SK-N-SH treated with all-trans-retinoic acid at 6 μM for 48 hours (cell line): ENCODE measurements around the gene HJV.

Experiments
- ATAC-seq: fragments of 200-7000 bp; cut with Tn5 transposase; 3 replicates; pipeline ENCODE4 v1.9.1; 2020; ENCODE audit warnings: mild to moderate bottlenecking, moderate library complexity
- ARNTL ChIP-seq: fragments of 450-650 bp; formaldehyde crosslinking; IDR thresholded peaks from 2 replicates; pipeline ENCODE4 v1.5.0; 2020; ENCODE audit warnings: low read depth, mild to moderate bottlenecking, moderate library complexity, borderline replicate concordance
- BACH2 ChIP-seq: fragments of 250-450 bp; sonication (Bioruptor Pico); IDR thresholded peaks from 2 replicates; pipeline ENCODE4 v1.9.0; 2021; ENCODE audit warnings: mild to moderate bottlenecking, borderline replicate concordance
- CSDC2 ChIP-seq: fragments of 250-450 bp; sonication (Bioruptor Pico); IDR thresholded peaks from 2 replicates; pipeline ENCODE4 v1.5.0; 2020; ENCODE audit warnings: mild to moderate bottlenecking, moderate library complexity
- ESRRG ChIP-seq: fragments of 250-450 bp; sonication (Bioruptor Pico); IDR thresholded peaks from 2 replicates; pipeline ENCODE4 v1.6.1; 2021; ENCODE audit warnings: mild to moderate bottlenecking
- OSR1 ChIP-seq: fragments of 250-450 bp; sonication (Bioruptor Pico); IDR thresholded peaks from 2 replicates; pipeline ENCODE4 v1.8.0; 2022; ENCODE audit warnings: moderate library complexity, mild to moderate bottlenecking, inconsistent platforms
- PPARA ChIP-seq: fragments of 250-450 bp; sonication (Bioruptor Pico); IDR thresholded peaks from 2 replicates; pipeline ENCODE4 v1.5.0; 2020; ENCODE audit warnings: mild to moderate bottlenecking, borderline replicate concordance
- RARB ChIP-seq: fragments of 250-450 bp; sonication (Bioruptor Pico); IDR thresholded peaks from 2 replicates; pipeline ENCODE4 v1.8.0; 2021; ENCODE audit warnings: mild to moderate bottlenecking, moderate library complexity
- SNAI2 ChIP-seq: fragments of 250-450 bp; sonication (Bioruptor Pico); IDR thresholded peaks from 2 replicates; pipeline ENCODE4 v1.5.0; 2020; ENCODE audit warnings: mild to moderate bottlenecking, moderate library complexity
- TOX ChIP-seq: fragments of 250-450 bp; sonication (Bioruptor Pico); IDR thresholded peaks from 2 replicates; pipeline ENCODE4 v1.8.0; 2021; ENCODE audit warnings: mild to moderate bottlenecking, moderate library complexity, borderline replicate concordance
- ZC3H10 ChIP-seq: fragments of 250-450 bp; sonication (Bioruptor Pico); IDR thresholded peaks from 2 replicates; pipeline ENCODE4 v1.5.1; 2021; ENCODE audit warnings: mild to moderate bottlenecking, moderate library complexity
- ZFP3 ChIP-seq: fragments of 250-450 bp; sonication (Bioruptor Pico); IDR thresholded peaks from 2 replicates; pipeline ENCODE4 v1.5.0; 2020; ENCODE audit warnings: mild to moderate bottlenecking, moderate library complexity
- ZFP30 ChIP-seq: fragments of 450-650 bp; formaldehyde crosslinking; IDR thresholded peaks from 2 replicates; pipeline ENCODE4 v1.5.0; 2022; ENCODE audit warnings: mild to moderate bottlenecking, moderate library complexity
- ZNF565 ChIP-seq: fragments of 450-650 bp; formaldehyde crosslinking; conservative IDR thresholded peaks from 2 replicates; pipeline ENCODE4 v1.5.0; 2020; ENCODE audit warnings: low read depth, mild to moderate bottlenecking, moderate library complexity
- ZNF70 ChIP-seq: fragments of 450-650 bp; formaldehyde crosslinking; IDR thresholded peaks from 2 replicates; pipeline ENCODE4 v1.5.0; 2020; ENCODE audit warnings: mild to moderate bottlenecking, moderate library complexity
- ZNF8 ChIP-seq: fragments of 450-650 bp; formaldehyde crosslinking; IDR thresholded peaks from 2 replicates; pipeline ENCODE4 v1.5.0; 2020; ENCODE audit warnings: mild to moderate bottlenecking, moderate library complexity
- TF ChIP-seq, protein P1 (sequence below): fragments of 250-450 bp; sonication (Bioruptor Pico); IDR thresholded peaks from 2 replicates; pipeline ENCODE4 v1.8.0; 2020; ENCODE audit warnings: mild to moderate bottlenecking, moderate library complexity, borderline replicate concordance
- TF ChIP-seq, protein P2 (sequence below): fragments of 250-450 bp; sonication (Bioruptor Pico); IDR thresholded peaks from 2 replicates; pipeline ENCODE4 v1.5.1; 2020; ENCODE audit warnings: low read depth, mild to moderate bottlenecking, moderate library complexity
- TF ChIP-seq, protein P3 (sequence below): fragments of 250-450 bp; sonication (Bioruptor Pico); IDR thresholded peaks from 2 replicates; pipeline ENCODE4 v1.5.1; 2021; ENCODE audit warnings: mild to moderate bottlenecking, moderate library complexity
- TF ChIP-seq, protein P4 (sequence below): fragments of 250-450 bp; sonication (Bioruptor Pico); IDR thresholded peaks from 2 replicates; pipeline ENCODE4 v1.8.0; 2021; ENCODE audit warnings: low read depth, mild to moderate bottlenecking, moderate library complexity, borderline replicate concordance
- TF ChIP-seq, protein P5 (sequence below): fragments of 250-450 bp; sonication (Bioruptor Pico); IDR thresholded peaks from 2 replicates; pipeline ENCODE4 v1.5.0; 2020; ENCODE audit warnings: mild to moderate bottlenecking, moderate library complexity

The HJV gene

DNA sequence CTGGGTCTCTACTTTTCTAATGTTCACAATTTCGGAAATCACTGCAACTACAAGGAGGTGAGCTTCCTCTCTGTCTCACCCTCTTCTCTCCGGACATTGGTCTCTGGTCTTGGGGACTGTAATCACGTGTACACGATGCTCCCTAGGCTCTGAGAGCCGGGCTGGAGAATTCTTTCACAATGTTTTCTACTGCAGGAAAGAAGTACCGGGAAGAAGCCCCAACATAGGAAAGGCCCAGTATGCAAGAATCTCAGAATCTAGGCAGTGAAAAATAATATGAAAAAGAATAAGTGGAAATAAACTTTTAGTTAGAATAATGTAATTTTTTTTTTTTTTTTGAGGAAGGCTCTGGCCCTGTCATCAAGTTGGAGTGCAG lies 13.5 kb upstream of the HJV start:
- ATAC-seq = no peak
- TF ChIP-seq SNAI2 (CRISPR knock-in tag) = no peak
- TF ChIP-seq TOX = no peak
- no peak for TF ChIP-seq BACH2
- no peak for TF ChIP-seq ZFP3 (CRISPR knock-in tag)
- TF ChIP-seq, protein P1, sequence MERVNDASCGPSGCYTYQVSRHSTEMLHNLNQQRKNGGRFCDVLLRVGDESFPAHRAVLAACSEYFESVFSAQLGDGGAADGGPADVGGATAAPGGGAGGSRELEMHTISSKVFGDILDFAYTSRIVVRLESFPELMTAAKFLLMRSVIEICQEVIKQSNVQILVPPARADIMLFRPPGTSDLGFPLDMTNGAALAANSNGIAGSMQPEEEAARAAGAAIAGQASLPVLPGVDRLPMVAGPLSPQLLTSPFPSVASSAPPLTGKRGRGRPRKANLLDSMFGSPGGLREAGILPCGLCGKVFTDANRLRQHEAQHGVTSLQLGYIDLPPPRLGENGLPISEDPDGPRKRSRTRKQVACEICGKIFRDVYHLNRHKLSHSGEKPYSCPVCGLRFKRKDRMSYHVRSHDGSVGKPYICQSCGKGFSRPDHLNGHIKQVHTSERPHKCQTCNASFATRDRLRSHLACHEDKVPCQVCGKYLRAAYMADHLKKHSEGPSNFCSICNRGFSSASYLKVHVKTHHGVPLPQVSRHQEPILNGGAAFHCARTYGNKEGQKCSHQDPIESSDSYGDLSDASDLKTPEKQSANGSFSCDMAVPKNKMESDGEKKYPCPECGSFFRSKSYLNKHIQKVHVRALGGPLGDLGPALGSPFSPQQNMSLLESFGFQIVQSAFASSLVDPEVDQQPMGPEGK (CRISPR knock-in tag) = no peak
- TF ChIP-seq ZNF70 (CRISPR knock-in tag) = no peak
- TF ChIP-seq RARB (CRISPR knock-in tag) = no peak
- TF ChIP-seq ZC3H10 = no peak
- TF ChIP-seq, protein P2, sequence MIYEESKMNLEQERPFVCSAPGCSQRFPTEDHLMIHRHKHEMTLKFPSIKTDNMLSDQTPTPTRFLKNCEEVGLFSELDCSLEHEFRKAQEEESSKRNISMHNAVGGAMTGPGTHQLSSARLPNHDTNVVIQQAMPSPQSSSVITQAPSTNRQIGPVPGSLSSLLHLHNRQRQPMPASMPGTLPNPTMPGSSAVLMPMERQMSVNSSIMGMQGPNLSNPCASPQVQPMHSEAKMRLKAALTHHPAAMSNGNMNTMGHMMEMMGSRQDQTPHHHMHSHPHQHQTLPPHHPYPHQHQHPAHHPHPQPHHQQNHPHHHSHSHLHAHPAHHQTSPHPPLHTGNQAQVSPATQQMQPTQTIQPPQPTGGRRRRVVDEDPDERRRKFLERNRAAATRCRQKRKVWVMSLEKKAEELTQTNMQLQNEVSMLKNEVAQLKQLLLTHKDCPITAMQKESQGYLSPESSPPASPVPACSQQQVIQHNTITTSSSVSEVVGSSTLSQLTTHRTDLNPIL (CRISPR knock-in tag) = no peak
- TF ChIP-seq, protein P3, sequence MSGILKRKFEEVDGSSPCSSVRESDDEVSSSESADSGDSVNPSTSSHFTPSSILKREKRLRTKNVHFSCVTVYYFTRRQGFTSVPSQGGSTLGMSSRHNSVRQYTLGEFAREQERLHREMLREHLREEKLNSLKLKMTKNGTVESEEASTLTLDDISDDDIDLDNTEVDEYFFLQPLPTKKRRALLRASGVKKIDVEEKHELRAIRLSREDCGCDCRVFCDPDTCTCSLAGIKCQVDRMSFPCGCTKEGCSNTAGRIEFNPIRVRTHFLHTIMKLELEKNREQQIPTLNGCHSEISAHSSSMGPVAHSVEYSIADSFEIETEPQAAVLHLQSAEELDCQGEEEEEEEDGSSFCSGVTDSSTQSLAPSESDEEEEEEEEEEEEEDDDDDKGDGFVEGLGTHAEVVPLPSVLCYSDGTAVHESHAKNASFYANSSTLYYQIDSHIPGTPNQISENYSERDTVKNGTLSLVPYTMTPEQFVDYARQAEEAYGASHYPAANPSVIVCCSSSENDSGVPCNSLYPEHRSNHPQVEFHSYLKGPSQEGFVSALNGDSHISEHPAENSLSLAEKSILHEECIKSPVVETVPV (CRISPR knock-in tag) = no peak
- TF ChIP-seq, protein P4, sequence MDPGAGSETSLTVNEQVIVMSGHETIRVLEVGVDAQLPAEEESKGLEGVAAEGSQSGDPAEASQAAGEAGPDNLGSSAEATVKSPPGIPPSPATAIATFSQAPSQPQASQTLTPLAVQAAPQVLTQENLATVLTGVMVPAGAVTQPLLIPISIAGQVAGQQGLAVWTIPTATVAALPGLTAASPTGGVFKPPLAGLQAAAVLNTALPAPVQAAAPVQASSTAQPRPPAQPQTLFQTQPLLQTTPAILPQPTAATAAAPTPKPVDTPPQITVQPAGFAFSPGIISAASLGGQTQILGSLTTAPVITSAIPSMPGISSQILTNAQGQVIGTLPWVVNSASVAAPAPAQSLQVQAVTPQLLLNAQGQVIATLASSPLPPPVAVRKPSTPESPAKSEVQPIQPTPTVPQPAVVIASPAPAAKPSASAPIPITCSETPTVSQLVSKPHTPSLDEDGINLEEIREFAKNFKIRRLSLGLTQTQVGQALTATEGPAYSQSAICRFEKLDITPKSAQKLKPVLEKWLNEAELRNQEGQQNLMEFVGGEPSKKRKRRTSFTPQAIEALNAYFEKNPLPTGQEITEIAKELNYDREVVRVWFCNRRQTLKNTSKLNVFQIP = no peak
- no peak for TF ChIP-seq ESRRG (CRISPR knock-in tag)
- TF ChIP-seq ARNTL (CRISPR knock-in tag) = no peak
- no peak for TF ChIP-seq ZNF8 (CRISPR knock-in tag)
- no peak for TF ChIP-seq ZNF565 (CRISPR knock-in tag)

DNA sequence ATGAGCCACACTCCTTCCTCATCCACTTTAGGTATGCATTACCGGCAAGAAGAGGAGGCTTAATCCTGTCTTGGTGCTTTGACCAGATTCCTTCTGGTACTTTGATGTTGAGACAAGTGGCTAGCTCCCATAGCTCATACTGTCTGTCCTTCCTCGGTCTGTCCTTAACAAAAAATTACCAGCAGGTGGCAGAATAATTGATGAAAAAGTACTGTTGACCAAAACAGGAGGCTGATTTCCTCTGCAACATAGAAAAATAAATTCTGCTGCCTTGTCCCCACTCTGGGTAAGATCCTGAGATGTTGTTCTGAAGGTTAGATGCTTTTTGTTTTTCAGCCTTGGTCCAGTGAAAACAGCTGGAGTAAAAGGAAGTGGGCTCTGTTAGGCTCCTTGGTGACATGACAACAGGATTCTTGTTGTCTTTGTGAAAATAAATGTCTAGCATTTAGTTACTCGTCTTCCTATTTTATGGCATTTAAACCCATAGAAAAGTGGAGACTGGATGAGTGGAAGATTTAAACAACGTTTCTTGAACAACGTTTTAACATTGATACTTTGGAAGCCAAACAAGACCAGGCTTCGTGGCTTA lies 11.2 kb upstream of the HJV start:
- ATAC-seq = peak; percentile 12
- TF ChIP-seq ZNF565 (CRISPR knock-in tag) = no peak
- TF ChIP-seq, protein P5, sequence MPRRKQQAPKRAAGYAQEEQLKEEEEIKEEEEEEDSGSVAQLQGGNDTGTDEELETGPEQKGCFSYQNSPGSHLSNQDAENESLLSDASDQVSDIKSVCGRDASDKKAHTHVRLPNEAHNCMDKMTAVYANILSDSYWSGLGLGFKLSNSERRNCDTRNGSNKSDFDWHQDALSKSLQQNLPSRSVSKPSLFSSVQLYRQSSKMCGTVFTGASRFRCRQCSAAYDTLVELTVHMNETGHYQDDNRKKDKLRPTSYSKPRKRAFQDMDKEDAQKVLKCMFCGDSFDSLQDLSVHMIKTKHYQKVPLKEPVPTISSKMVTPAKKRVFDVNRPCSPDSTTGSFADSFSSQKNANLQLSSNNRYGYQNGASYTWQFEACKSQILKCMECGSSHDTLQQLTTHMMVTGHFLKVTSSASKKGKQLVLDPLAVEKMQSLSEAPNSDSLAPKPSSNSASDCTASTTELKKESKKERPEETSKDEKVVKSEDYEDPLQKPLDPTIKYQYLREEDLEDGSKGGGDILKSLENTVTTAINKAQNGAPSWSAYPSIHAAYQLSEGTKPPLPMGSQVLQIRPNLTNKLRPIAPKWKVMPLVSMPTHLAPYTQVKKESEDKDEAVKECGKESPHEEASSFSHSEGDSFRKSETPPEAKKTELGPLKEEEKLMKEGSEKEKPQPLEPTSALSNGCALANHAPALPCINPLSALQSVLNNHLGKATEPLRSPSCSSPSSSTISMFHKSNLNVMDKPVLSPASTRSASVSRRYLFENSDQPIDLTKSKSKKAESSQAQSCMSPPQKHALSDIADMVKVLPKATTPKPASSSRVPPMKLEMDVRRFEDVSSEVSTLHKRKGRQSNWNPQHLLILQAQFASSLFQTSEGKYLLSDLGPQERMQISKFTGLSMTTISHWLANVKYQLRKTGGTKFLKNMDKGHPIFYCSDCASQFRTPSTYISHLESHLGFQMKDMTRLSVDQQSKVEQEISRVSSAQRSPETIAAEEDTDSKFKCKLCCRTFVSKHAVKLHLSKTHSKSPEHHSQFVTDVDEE (CRISPR knock-in tag) = no peak
- TF ChIP-seq, protein P1 (CRISPR knock-in tag) = no peak
- no peak for TF ChIP-seq SNAI2 (CRISPR knock-in tag)
- TF ChIP-seq ZC3H10 = no peak
- no peak for TF ChIP-seq OSR1 (CRISPR knock-in tag)
- TF ChIP-seq CSDC2 (CRISPR knock-in tag) = no peak
- TF ChIP-seq ZNF70 (CRISPR knock-in tag) = no peak
- TF ChIP-seq TOX = no peak
- TF ChIP-seq ESRRG (CRISPR knock-in tag) = no peak
- TF ChIP-seq ZFP30 = no peak
- TF ChIP-seq, protein P3 (CRISPR knock-in tag) = no peak
- TF ChIP-seq, protein P2 (CRISPR knock-in tag) = no peak
- TF ChIP-seq ZFP3 (CRISPR knock-in tag) = no peak
- TF ChIP-seq PPARA (CRISPR knock-in tag) = no peak
- no peak for TF ChIP-seq RARB (CRISPR knock-in tag)
- no peak for TF ChIP-seq ARNTL (CRISPR knock-in tag)
